ENCODE data around the gene GHRL.
"Not testable (repeated sequence)": the region's sequence is repeated elsewhere in the genome, so short reads cannot be mapped to it uniquely, and the experiment has no call there.

GHRL gene

DNA sequence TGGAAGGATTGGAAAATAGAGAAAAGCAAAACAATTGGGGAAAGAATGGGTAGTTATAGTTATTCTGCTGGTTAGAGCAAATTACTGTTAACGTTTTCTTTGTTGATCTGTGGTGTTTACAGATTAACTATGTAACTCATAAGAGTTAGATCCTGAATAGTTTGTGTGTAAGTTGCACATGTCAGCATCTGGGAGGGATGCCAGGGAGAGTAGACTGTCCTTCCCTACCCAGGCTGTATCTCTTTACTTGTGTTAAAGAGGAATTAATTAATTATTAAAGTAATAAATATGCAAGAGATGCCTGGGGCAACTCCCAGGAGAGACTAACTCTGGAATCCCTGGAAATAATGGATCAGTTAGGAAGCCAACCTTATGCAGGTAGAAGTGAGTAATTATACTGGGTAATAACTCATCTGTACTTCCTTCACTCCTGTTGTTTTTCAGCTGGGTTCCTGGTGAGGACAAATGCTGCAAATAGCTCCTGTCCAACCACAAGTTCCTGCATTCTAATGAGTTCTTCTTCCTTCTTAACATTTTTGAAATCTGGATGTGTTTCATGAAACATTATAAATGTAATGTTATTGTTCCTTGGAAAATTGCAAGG lies 18.9 kb downstream of the GHRL start:
- no peak for DNase-seq (ENCODE audit: low spot score)

- no peak for DNase-seq (ENCODE audit: low spot score)
These were observed 19.8 kb downstream of the GHRL start for GRCh38 chr3:10272977-10273376.

- DNase-seq (ENCODE audit: low spot score): not testable (repeated sequence)
These were observed 20.3 kb downstream of the GHRL start for GRCh38 chr3:10272476-10272875.

GRCh38 chr3:10269443-10269842 lies 23.3 kb downstream of the GHRL start:
- no peak for DNase-seq (ENCODE audit: low spot score)

DNA sequence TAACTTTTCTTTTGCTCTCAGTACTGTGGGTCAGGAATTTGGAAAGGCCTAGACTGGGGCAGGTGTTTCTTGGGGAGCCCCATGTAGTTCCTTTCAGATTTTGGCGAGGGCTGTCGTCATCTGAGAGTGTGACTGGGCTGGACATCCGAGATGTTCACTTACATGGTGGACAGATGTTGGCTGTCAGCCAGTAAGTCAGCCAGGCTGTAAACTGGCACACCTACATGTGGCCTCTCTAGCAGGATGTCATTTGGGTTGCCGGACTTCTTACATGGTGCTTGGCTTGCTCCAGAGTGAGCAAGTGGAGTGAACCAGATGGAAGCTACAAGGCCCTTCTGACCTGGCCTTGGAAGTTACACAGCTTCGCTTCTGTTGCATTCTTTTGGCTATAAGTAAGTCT lies 23.8 kb downstream of the GHRL start:
- no peak for DNase-seq (ENCODE audit: low spot score)

- DNase-seq (ENCODE audit: low spot score): no peak
These were observed 24.6 kb downstream of the GHRL start for GRCh38 chr3:10268116-10268515.

GRCh38 chr3:10266936-10267335 lies 25.8 kb downstream of the GHRL start:
- DNase-seq (ENCODE audit: low spot score): not testable (repeated sequence)

- DNase-seq (ENCODE audit: low spot score): no peak
These were observed 26.9 kb downstream of the GHRL start for GRCh38 chr3:10265833-10266232.

DNA sequence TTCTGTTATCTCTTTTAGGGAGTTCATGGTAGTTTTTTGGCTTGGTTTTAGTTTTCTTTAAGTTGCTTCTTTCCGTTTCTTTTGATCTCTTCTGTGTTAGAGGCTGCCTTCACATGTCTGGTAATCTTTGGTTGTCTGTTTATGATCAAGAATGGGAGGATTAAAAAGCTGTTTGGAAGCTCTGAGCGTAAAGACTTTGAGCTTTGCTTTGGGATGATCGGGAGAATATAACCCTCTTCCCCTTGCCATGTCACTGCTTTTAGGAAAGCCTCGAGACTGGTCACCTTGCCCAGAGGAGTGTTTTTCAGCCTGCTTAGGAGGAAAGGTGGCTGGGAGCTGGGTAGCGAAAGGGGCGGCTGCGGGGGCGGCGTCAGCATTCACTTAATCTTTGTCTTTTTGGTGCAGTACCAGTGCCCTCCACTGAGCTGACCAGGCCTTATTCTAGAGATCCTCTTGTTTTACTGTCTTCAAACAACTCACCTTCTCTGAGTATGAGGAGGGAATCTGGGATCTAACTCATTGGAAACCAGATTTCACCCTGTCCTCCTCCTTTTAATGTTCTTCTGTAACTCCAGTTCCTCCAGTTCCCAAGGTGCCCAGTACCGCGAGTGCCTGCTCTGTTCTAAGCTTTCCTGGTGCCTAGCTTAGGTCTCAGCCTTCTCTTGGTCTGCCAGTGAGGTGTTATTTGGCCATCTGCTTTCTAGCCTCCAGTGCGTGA lies 28.9 kb downstream of the GHRL start:
- DNase-seq (ENCODE audit: low spot score): peak; percentile 48

DNA sequence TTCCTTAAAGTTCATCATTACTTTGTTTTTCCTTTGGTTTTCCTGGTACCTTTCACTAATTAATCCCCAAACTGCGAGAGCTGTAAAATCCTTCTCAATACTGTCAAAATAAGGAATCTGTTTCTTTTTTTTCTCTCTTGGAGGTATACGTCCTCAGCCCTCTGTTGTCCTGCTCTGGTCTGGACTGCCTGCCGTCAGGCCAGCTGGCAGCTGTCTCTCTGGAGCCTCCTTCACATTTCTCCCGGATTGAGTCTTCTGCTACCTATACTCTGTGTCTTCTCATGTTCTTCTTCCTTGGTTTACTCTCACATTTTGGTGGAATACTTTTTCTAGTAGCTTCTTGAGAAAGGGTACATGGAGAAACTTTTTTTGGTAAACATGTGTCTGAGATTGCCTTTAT lies 30.7 kb downstream of the GHRL start:
- DNase-seq (ENCODE audit: low spot score): no peak

DNA sequence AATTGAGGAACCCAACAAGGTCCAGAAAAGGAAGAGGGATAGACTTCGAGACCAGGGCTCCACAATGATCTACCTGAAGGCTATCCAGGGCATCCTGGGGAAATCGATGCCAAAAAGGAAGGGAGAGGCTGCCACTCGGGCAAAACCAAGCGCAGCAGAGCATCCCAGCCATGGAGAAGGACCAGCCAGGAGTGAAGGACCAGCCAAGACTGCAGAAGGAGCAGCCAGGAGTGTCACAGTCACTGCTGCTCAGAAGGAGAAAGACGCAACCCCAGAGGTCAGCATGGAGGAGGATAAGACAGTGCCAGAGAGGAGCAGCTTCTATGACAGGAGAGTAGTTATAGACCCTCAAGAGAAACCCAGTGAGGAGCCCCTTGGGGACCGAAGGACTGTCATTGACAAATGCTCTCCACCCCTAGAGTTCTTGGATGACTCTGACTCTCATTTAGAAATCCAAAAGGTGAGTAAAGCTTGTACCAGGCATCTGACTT lies 32.5 kb downstream of the GHRL start:
- DNase-seq (ENCODE audit: low spot score): no peak

GRCh38 chr3:10259798-10260197 lies 32.9 kb downstream of the GHRL start:
- DNase-seq (ENCODE audit: low spot score): no peak

DNA sequence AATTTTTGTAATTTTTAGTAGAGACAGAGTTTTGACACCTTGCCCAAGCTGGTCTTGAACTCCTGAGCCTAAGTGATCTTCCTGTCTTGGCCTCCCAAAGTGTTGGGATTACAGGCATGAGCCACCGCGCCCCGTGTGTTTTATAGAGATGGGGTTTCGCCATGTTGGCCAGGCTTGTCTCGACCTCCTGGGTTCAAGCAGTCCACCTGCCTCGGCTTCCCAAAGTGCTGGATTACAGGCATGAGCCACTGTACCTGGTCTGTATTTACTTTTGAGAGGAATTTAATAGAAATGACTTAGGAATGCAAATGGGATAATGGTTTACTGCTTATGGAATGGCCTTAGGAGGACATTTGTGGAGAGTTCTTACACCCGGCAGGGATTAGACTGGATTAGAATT lies 33.7 kb downstream of the GHRL start:
- no peak for DNase-seq (ENCODE audit: low spot score)

DNA sequence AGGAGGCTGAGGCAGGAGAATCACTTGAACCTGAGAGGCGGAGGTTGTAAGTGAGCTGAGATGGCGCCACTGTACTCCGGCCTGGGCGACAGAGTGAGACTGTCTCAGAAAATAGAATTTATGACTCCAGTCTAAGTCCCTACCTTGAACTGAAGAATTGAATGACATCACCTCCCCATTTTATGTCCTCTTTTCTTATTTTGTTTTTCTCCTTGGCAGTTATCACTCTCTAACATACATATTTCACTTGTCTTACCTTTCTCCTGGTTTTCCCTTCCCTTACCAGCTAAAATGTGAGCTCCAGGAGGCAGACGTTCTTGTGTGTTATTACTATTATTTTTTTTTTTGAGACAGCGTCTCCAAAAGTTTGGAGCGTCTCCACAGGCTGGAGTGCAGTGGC lies 36.9 kb downstream of the GHRL start:
- DNase-seq (ENCODE audit: low spot score): no peak

GRCh38 chr3:10253731-10254130 lies 39.0 kb downstream of the GHRL start:
- DNase-seq (ENCODE audit: low spot score): no peak

DNA sequence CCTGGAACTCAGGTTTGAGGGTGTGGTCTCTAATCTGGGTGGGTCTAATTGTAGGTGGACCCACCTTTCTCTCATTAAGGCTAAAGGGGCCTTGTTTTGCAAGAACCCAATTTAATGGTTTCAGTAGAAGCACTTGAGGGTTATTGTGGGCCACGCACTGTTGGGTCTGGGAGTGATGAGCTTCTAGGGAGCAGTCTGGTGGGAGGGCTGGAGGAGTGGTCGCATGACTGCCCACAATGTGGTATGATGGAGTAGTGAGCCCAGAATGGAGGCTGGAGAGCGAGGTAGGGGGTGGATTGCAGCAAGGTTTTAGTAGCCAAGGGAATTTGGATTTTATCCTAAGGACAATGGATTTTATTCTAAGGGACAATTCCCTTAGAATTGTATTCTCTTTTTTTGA lies 41.7 kb downstream of the GHRL start:
- no peak for DNase-seq (ENCODE audit: low spot score)

GRCh38 chr3:10249833-10250232 lies 42.9 kb downstream of the GHRL start:
- no peak for DNase-seq (ENCODE audit: low spot score)

- DNase-seq (ENCODE audit: low spot score): peak; percentile 51
These were observed 43.6 kb downstream of the GHRL start for GRCh38 chr3:10248984-10249748.

DNA sequence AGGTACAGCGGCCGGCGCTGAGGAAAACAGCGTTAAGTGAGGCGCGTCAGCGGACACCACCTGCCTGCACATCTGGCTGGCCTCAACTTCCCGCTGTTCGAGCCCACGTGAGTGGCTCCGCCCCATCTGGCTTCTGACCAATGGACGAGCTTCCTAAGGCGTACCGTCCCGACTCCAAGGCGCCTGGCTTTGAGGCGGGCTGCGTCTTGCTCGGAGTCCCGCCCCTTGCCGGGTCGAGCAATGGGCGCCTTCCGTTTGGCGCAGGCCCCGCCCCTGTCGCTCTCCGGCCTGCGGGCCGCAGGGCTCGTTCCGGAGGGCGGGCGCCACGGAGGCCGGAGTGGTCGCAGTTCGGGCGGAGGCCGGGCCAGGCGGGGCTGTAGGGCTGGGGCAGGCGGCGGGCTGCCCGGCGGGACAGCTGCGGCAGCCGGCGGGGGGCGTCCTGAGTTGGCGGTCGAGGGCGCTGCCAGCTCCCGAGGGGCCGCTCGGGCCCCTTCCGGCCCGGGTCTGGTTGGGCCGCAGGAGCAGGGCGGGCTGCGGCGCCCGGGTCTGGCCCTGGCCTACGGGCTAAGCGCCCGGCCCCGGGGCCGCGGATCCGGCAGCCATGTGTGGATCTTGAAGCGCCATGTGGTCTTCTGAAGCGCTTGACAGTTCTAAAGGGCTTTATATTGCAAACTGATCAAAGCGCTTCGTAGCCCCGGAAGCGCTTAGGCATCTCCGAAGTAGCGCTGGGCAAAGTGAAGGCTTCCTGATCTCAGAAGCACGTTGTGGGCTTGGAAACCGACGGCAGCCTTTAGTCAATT lies 44.4 kb downstream of the GHRL start, which contains the start of gene TATDN2:
Gene TATDN2, plus strand, starts transcription at position 276 of the 800 bp plus-strand sequence. CDS start 742 bp downstream, outside the sequence.
- DNase-seq (ENCODE audit: low spot score): peak; percentile 99

DNA sequence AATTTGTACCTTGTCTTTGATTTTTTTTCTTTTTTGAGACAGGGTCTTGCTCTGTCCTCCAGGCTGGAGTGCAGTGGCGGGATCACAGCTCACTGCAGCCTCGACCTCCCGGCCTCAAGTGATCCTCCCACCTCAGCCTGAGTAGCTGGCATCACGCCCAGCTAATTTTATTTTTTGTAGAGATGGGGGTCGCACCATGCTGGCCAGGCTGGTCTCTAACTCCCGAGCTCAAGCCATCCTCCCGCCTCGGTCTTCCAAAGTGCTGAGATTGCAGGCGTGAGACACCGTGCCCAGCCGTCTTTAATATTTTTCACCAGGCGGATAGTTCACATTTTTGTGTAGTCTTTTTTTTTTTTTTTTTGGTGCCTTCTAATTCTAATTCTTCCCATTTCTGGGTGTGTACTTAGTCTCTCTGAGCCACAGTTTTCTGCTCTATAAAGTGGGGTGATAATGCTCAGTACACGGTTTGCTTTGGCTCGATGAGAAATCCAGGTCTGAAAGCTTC lies 45.0 kb downstream of the GHRL start:
- DNase-seq (ENCODE audit: low spot score): no peak

DNA sequence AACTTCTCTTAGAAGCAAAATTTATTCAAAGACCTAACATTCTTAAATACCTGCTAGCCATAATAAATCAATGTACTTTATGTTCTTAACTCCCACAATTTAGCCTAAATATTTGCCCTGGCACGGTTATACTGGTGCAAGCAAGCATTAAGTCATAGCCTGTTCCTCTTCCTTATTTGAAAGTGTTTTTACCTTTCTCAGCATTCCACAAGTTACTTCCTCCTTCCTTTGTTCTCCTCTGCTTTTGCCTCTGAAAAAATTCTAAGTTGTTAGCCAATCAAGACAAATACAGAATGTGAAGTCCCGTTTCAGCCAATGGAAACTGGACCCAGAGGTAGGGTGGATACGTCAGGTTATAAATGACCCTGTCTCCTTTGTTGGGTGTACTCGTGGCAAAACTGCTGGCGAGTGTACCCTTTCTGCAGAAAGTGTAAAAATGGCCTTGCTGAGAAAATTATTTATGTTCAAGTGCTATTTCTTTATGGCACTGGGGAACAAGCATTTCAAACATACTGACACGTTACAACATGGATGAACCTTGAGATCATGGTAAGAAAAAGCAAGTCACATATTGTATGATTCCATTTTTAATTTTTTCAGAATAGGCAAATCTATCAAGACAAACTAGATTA lies 47.5 kb downstream of the GHRL start:
- no peak for DNase-seq (ENCODE audit: low spot score)

All from germinal center (tissue), 1 donor.